ENCODE measurements around the gene C16orf89. TPM values are rescaled to one million over a fixed set of nuclear protein-coding genes. Genes with fewer than 3 reads are reported as not detected.
"Not testable (repeated sequence)": the region's sequence is repeated elsewhere in the genome, so short reads cannot be mapped to it uniquely, and the experiment has no call there.

C16orf89 gene
- total RNA-seq, 1 donor from 2014 or later = 5.0 TPM

DNA sequence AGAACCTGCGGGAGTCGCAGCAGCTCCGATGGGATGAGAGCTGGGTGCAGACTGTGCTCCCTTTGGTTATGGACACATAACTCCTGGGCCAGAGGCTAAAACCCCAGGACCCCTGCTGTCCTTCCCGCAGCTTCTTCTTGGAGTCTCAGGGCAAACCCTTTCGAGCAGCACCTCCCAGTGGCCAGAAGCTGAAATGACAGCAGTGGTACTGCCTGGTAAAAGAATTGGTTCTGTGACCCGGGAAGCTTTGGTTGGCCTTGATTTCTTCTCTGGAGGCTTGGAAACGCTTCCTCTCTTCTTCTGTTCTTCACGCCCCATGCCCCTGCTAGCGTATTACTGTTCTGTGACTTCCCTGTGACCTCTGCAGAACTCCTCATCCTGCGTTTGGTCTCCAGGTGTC lies 19.0 kb upstream of the C16orf89 start:
- not testable (repeated sequence) for DNase-seq

DNA sequence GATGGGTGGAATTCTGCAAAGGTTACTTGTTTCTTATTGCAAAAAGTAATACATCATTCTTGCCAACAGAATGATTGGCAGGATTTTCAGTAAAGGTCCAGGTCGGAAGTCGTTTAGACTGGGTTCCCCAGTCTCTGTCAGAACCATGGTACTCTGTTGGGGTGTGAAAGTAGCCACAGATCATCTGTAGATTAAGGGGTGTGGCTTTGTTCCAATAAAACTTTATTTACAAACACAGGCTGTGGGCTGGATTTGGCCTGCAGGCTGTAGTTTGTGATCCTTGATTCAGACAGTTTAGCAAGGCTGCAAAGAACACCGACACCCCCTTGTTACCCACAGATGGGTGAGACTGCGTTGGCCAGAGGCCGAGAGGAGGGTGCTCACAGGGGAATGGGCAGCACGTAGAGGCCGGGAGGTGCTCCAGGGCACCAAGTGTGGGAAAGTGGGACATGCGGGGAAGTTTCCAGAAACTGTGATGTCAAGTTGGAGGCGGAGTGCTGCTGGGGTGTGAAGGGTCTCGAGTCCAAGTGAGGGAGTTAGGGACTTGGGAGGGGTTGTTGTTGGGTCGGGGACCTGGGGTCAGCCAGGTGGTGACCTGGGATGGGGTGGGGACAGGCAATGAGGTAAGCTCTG lies 18.5 kb upstream of the C16orf89 start:
- DNase-seq = not testable (repeated sequence)

DNA sequence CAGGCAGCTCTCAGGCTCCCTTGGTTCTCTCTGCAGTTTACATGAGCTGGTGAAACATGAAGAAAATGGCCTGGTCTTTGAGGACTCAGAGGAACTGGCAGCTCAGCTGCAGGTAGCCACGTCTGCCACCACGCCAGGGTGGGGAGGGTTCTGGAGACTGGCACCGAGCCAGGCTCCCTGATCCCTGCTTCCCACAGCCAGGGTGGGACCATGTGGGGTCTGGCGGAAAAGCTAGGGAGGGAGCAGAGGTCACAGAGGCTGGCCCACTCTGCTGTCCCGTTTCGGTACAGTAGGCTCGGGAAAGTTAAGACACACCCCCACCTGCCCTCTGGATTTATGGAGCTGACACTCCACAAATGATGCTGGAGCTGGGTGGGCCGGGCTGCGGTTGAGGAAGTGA lies 17.9 kb upstream of the C16orf89 start:
- DNase-seq = not testable (repeated sequence)

DNA sequence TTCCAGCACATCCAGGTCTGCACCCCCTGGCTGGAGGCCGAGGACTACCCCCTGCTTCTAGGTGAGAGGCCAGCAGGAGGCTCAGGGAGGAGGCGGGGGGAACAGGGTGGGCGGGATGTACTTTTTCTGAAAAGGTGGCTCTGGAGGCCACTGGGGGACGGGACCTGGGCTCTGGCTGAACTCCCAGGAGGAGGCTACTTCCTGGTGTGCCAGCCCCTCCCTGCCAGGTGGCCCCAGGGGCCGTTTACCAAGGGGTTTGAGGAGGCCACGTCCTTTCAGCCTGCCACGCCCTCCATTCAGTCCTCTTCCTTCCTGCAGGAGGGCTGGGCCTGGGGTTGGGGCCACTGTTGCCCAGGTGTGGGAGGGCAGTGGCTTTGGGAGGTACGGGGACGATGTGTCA lies 15.2 kb upstream of the C16orf89 start:
- not testable (repeated sequence) for DNase-seq

DNA sequence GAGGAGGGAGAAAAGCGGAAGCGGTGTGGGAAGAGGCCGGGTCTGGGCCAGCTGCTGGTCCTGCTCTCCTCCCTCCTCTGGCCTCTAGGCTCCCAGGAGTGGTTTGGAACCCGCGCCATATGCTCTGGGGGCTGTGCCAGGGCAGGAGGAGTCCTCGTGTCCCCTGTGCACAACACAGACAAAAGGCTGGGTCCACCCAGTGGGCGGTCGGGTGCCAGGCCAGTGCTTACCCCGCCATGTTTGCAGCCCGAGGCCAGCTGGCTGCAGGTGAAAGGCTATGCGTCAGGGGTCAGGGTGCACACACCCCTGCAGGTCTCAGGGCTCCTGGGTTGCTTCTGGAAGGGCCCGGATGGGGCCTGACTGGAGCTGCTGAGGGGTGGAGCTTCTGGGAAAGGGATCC lies 14.7 kb upstream of the C16orf89 start:
- DNase-seq = not testable (repeated sequence)

DNA sequence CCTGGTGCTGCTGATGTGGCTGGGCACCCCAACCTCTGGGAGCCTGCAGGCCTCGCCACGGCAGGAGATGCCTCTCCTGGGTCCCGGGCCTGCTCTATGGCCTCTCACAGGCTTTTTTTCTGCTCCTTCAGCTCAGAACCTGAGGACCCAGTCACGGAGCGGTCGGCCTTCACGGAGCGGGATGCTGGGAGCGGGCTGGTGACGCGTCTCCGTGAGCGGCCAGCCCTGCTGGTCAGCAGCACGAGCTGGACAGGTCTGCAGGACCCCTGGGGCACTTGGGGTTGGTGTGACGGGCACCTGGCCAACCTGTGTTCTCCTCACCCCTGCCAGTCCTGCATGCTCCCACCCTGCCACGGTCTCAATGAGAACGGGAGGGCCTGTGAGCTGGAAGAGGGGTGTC lies 12.9 kb upstream of the C16orf89 start:
- no peak for DNase-seq

DNA sequence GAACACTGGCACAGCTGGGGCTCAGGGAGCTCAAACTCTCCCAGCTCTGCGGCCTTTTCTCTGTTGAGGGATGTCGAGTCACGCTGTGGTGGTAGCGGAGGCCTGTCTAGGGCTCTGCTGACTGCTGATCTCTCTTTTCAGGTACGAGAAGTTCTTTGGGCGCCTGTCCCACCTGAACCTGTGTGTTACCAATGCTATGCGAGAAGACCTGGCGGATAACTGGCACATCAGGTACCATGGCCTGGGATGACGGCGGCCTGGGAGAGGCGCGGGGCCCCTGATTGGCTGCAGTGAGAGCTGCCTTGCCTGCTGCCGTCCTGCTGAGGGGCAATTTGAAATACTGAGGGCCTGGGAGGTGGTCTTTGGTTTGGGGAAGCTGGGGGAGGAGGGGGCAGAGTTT lies 11.5 kb upstream of the C16orf89 start:
- no peak for DNase-seq

DNA sequence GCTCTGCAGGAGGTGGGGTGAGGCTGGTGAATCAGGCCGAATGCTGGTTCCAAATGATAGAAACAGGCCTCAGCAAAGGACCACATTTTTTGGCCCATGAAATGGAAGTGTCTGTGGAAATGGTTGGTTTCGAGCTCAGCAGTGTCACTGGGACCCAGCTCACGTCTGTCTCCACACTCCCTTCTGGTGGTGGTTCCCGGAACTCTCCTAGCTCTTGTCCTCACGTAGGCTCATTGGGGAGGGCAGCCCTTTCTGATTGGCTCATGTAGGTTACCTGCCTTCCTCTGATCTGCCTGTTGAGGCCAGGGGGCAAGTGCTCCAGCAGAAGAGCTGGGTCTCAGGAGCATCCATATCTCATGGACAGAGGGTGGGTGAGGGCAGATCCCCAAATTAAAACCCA lies 9.9 kb upstream of the C16orf89 start:
- no peak for DNase-seq

DNA sequence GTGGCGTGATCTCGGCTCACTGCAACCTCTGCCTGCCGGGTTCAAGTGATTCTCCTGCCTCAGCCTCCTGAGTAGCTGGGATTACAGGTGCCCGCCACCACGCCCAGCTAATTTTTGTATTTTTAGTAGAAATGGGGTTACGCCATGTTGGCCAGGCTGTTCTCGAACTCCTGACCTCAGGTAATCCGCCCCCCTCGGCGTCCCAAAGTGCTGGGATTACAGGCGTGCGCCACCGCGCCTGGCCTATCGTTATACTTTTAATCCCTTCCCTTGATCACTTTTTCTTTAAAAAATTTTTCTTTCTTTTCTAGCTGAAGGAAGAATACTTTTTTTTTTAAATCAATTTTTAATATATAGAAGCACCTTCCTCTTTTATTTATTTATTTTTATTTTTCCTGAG lies 8.0 kb upstream of the C16orf89 start:
- DNase-seq = not testable (repeated sequence)

DNA sequence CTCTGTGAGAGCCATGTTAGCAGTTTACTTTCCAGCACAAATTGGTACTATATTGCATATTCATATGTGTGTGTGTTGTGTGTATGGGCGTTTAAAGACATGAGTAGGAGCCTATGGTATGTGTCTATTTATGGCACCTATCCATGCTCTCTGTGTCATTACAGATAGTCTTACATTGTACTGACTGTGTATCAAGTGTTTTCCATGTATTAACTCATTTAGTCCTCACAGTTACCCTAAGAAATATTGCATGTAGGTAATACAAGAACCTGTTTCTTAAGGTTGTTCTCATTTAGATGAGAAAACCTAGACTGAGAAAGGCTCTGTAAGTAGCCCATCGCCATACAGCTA lies 7.5 kb upstream of the C16orf89 start:
- DNase-seq = no peak

DNA sequence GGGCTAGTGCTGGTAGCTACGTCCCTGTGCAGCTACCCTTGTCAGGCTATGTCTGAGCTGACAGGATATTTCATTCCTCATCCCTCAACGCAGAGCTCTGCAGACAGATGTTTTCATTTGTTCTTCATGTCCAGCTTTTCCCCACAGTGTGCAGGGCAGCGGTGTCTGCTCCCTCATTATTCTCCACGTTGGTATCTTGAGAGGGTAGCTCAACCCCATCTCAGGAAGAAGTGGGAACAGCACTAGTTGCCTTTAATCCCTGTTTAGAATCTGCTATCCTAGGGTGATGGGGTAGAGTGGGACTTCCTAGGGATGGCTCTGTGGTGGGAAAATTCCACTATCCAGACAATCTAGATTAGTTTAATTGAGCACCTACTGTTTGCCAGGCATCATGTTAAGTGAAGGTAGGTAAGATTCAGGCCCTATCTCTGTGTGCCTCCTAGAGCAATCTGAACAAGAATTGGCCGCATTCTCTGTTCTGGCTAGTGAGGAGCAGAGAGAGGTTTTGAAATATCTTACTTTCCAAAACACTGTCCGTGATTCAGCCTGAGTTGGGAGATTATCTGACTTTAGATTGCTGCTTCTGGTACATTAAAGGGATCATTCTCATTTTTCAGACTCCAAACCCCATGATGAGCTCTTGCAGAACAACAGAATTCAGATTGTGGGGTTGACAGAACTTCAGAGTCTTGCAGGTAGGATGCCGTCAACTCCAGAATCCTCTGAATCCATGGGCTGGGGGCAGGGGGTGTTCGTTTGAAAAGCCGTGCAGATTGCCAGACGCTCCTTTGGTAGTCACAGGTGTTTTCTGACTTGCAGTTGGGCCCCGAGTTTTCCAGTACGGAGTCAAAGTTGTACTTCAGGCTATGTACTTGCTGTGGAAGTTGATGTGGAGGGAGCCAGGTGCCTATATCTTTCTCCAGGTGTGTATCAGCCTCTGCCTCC lies 6.8 kb upstream of the C16orf89 start:
- DNase-seq = no peak

DNA sequence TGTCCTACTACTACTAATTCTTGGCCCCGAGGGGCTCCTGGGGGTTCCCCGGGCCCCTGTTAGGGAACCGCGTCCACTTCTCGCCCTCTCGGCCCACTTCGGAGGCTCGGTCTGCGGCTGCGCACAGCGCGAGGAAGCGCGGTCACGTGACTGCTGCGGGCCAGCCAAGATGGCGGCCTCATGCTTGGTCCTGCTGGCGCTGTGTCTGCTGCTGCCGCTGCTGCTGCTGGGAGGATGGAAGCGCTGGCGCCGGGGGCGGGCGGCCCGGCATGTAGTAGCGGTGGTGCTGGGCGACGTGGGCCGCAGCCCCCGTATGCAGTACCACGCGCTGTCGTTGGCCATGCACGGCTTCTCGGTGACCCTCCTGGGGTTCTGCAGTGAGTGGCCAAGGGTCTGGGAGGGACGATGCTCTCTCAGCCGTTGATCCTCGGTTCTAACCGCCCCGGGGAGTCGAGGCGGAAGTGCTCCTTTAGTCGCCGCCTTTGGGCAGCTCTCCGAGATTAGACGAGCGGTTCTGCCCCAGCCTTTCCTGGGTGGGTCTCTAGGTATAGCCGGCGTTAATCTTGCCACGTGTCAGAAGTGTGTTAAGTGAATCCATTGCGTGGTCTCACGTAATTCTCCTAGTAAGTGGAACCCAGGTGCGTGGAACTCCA lies 6.1 kb upstream of the C16orf89 start, which contains the start of gene ALG1:
Gene ALG1 (plus strand): TSS at position 163 of the 653 bp plus-strand sequence. CDS start 7 bp downstream, at position 170.
- peak; percentile 82 for DNase-seq

DNA sequence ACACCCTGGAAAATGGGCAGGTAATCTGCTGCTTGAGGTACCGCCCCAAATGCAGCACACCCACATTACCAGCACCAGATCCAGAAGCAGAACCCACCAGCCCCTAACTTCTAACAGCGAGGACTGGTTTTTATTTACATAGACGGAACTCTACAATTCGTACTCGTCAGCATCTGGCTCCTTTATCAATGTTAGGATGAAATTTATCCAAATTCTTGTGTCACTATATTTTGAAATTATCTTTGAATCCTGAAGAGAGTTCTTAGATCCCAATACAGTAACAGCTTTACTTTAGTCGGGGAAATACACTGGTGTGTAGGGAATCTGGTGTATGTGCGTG lies 5.6 kb upstream of the C16orf89 start:
- no peak for DNase-seq

DNA sequence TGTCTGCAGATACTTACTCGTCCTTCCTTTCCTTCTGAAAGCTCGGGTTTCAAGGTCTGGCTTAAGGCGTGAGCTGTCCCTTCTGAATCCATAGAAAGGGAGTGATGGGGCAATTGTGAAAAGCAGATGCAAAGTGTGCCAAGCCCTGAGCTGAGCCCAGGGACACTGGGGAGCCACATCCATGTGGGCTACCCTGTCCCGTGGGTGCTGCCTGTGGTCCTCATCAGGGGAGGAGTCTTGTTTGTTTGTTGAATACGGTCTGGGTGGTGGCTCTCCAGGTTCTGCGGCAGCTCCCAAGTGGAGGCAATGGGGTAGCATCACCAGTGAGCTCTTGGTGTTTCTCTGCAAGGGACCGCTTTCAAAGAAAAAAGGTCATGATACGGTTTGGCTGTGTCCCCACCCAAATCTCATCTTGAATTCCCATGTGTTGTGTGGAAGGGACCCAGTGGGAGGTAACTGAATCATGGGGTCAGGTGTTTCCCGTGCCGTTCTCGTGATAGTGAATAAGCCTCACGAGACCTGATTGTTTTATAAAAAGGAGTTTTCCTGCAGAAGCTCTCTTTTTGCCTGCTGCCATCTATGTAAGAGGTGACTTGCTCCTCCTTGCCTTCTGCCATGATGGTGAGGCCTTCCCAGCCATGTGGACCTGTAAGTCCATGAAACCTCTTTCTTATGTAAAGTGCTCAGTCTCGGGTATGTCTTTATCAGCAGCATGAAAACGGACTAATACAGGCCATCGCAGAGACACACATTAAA lies 4.9 kb upstream of the C16orf89 start:
- DNase-seq = no peak

DNA sequence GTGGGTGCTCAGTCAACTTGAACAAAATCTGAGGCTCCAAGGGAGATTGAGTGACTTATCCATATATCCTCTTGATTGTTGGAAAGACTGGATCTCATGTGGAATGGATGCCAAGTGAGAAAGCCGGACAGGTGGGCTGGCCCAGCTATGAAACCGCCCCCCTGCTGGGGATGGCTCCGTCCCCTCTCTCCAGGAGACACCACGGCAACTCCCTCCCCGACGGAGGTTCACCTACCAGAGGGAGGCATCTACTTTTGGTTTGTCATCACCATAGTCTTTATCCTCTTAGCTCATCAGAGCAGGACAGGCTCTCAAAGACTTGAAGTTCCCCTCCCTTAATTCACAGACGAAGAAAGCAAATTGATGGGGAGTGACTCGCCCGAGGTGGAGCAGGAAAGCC lies 4.1 kb upstream of the C16orf89 start:
- no peak for DNase-seq

DNA sequence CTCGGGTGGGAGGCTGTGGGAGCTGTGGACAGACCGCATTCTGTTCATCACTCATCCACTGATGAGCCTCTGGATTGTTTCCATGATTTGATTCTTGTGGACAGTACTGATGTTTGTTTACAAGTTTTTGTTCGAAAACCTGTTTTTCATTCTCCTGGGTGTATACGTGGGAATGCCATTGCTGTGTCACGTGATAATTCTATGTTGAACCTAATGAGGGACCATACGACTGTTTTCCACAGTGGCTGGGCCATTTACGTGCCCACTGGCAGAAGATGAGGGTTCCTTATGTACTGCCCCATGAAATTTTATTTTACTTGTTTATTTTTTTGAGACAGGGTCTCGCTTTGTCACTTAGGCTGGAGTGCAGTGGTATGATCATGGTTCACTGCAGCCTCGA lies 3.3 kb upstream of the C16orf89 start:
- DNase-seq = no peak

DNA sequence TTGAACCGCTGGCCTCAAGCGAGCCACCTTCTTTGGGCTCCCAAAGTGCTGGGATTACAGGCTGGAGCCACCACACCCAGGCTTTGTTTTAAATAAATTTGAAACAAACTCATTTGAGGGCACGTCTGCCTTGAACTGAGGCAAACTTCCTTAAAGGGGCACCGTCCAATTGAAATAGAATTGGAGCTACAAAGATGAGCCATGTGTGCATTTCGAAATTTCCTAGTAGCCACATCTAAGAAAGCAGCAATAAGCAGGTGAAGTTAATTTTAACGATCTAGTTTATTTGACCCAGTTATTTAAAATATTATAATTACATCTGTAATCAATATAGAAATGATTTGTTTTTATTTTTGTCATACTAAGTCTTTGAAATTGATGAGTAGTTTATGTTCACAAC lies 755 bp upstream of the C16orf89 start:
- no peak for DNase-seq

DNA sequence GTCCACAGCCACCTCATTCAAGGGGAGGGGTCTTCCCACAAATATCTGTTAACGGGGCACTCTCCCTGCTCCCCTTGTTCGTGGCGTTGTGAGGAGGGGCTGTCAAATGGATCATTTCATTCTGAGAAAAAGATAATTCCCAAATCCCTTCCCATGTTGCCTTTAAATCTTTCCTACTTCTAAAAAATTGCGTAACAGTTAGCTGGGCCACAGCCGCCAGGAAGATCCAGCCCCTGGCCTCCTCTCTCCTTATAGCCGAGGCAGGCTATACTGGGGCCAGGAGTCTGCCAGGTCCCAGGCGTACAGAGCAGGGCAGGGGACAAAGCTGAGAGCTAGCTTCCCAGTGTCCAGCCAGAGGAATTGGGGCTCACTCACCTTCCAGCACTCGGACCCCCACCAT lies 430 bp downstream of the C16orf89 start:
- no peak for DNase-seq

DNA sequence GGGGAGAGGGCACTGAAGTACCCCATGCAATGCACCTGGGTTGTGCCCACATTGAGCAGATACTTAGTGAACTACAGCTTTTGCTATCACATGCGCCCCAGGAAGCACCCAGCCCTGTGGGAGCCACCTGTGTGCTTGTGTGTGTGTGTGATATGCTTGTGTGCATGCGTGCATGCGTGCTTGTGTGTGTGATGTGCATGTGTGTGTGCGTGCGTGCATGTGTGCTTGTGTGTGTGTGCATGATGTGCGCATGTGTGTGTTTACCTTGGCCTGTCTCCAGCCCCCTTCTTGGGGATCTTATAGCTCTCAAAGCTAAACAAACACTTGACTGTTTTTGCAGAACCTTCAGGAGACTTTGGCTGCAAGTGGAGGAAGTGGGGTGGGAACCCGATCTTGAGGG lies 841 bp downstream of the C16orf89 start:
- no peak for DNase-seq

DNA sequence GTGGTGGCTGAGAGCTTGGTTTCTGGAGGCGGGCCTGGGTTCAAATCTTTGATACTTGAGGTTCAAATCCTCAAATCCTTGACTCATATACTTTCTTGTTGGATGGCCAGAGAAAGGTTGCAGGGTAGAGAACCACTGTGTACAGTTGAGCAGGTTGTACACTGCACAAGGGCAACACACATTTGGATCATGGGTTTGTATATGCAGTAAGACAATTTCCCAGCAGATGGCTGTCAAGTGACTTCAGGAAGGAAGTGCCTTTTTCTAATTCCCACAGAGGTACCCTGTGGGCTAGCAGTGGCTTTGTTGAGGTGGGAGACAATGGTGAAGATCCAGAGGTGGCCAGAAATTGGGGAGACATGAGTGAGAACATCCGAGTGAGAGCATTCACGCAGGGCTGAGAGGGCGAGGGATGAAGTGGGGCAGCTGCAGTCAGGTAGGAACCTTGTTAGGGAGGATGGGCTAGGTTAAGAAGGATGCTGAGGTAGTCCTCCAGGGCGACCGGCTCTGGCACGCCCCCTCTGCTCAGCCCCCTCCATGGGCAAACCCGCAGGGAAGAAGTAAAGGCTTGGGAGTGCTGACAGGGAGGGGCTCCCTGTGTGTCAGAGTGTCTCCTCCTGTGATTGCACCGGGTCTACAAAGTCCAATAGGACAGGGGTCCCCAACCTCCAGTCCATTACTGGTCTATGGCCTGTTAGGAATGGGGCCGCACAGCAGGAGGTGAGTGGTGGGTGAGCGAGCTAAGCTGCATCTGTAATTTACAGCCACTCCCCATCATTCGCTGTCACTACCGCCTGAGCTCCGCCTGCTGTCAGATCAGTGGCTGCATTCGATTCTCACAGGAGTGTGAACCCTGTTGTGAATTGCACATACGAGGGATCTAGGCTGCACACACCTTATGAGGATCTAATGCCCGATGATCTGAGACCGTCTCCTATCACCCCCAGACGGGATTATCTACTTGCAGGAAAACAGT lies 2.7 kb downstream of the C16orf89 start:
- no peak for DNase-seq

DNA sequence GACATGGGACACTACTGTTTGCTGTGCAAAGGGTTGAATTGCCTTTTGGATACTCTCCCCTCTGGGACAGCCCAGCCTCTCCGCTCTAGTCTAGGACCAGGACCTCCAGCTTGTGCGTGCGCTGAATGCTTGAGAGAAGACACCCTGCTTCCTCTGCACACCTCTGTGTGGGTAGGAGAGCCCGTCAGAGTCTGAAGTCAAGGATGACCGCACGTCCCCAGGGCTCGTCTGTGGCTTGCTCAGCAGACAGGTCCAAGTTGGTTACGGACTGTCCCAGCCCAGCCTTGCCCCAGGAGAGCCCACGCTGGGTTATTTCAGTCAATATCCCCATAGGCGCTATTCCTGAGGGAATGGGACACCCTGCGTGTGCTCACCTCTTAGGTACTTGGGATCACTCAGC lies 3.7 kb downstream of the C16orf89 start:
- no peak for DNase-seq

All from occipital lobe (tissue), 2 donors.